ENCODE data around the gene TTLL8.
A peak's percentile ranks its signal among the peaks of the same experiment; 100 is the strongest.

Gene TTLL8

GRCh38 chr22:50078246-50078645, 20.1 kb upstream of the TTLL8 start:
- WGBS (ENCODE audit: insufficient coverage), result 100% methylated on average over 8 of the region's 13 CpGs
- Histone ChIP-seq H3K4me3 (ENCODE audit: control insufficient read depth in 1 of 7, extremely low read depth in 1 of 7, insufficient read depth in 4 of 7, low read depth in 2 of 7, low read length in 6 of 7) (no peak overlapping the region), H3K9me3 (ENCODE audit: control extremely low read depth in 1 of 5, control insufficient read depth in 4 of 5, insufficient read depth in 2 of 5, low read depth in 1 of 5, low read length in 4 of 5) (no peaks in the 10 kb centered on the region), H3K27me3 (replicated peaks in 2 of 5; ENCODE audit: control insufficient read depth in 4 of 5, insufficient read depth in 5 of 5, low read length in 4 of 5) (no peaks in the 10 kb centered on the region), H3K36me3 (ENCODE audit: control insufficient read depth in 4 of 4, insufficient read depth in 4 of 4, low read length in 3 of 4) (peaks cover 8 to 66% (median 55%) of the 10 kb centered on the region in 4 experiments), H3K4me1 (ENCODE audit: control extremely low read depth in 1 of 4, control insufficient read depth in 4 of 4, insufficient read depth in 4 of 4, low read length in 3 of 4) (peaks cover 0 to 17% (median 10%) of the 10 kb centered on the region in 4 experiments), H3K27ac (ENCODE audit: insufficient read depth in 1 of 2, low read depth in 1 of 2, low read length in 2 of 2, poor library complexity in 1 of 2, severe bottlenecking in 2 of 2) (no peak overlapping the region)
- DNase-seq, result no peak
- CTCF ChIA-PET, result no interaction called here
- POLR2A ChIA-PET, result no interaction called here

DNA sequence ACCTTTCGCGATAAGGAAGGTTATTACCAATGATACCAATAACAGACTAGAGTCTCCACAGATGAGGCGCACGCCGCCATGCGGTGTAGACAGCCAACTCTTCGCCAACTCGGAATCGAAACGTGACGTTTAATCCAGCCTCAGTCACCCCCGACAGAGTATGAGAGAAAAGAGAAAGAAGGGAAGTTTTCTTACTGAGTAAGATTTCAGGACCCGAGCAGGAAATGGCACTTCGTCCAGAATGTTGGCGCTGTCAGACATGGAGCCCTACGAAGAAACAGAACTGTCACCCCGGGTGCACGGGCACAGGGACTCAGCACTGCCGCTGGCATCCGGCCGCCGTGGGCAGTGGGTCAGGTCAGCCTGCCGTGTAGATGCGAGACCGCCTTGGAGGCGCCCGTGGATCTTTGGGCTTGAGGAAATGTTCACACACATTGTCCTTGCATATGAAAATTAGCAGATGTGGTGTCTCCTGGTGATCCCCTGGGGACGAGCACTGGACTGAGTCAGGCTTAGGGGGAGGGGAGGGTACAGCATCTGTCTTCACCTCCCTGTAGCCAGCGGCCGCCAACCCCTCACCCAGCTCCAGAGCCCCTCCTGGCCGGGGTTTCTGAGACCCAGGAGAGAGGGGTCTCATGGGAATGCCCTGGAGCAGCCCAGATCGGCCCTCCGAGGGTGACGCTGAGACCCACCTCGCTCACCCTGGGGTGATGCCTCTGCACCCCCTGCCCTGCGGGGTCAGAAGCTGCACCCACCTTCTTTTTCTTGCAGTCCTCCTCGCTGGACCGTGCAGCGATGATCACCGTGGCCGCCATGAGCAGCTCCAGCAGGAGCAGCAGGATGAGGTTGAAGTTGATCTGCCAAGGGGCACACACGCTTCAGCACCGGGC, 18.8 kb upstream of the TTLL8 start:
- CTCF ChIA-PET, result interaction anchor here (1.3 to 1.4 kb wide), 2 partner anchors 12 to 47 kb away, joined by 3 to 4 read pairs; no protein-coding TSS in a partner anchor
- H3K9me3 ChIP-seq (ENCODE audit: control extremely low read depth in 1 of 5, control insufficient read depth in 4 of 5, insufficient read depth in 2 of 5, low read depth in 1 of 5, low read length in 4 of 5), result no peaks in the 10 kb centered on the region
- H3K36me3 ChIP-seq (ENCODE audit: control insufficient read depth in 4 of 4, insufficient read depth in 4 of 4, low read length in 3 of 4), result peaks cover 8 to 69% (median 62%) of the 10 kb centered on the region in 4 experiments
- POLR2A ChIA-PET, result interaction anchor here (1.0 kb wide), 1 partner anchor 9 kb away, joined by 3 read pairs; the partner anchor contains the start of gene MLC1
- DNase-seq, result no peak
- no peak overlapping the region for H3K27ac ChIP-seq (ENCODE audit: insufficient read depth in 1 of 2, low read depth in 1 of 2, low read length in 2 of 2, poor library complexity in 1 of 2, severe bottlenecking in 2 of 2)
- no peak overlapping the region for H3K4me3 ChIP-seq (ENCODE audit: control insufficient read depth in 1 of 7, extremely low read depth in 1 of 7, insufficient read depth in 4 of 7, low read depth in 2 of 7, low read length in 6 of 7)
- peaks cover 0 to 8% (median 5%) of the 10 kb centered on the region in 4 experiments for H3K4me1 ChIP-seq (ENCODE audit: control extremely low read depth in 1 of 4, control insufficient read depth in 4 of 4, insufficient read depth in 4 of 4, low read length in 3 of 4)
- H3K27me3 ChIP-seq (replicated peaks in 2 of 5; ENCODE audit: control insufficient read depth in 4 of 5, insufficient read depth in 5 of 5, low read length in 4 of 5), result no peaks in the 10 kb centered on the region
- 92% methylated on average over 34 of the region's 43 CpGs for WGBS (ENCODE audit: insufficient coverage)

DNA sequence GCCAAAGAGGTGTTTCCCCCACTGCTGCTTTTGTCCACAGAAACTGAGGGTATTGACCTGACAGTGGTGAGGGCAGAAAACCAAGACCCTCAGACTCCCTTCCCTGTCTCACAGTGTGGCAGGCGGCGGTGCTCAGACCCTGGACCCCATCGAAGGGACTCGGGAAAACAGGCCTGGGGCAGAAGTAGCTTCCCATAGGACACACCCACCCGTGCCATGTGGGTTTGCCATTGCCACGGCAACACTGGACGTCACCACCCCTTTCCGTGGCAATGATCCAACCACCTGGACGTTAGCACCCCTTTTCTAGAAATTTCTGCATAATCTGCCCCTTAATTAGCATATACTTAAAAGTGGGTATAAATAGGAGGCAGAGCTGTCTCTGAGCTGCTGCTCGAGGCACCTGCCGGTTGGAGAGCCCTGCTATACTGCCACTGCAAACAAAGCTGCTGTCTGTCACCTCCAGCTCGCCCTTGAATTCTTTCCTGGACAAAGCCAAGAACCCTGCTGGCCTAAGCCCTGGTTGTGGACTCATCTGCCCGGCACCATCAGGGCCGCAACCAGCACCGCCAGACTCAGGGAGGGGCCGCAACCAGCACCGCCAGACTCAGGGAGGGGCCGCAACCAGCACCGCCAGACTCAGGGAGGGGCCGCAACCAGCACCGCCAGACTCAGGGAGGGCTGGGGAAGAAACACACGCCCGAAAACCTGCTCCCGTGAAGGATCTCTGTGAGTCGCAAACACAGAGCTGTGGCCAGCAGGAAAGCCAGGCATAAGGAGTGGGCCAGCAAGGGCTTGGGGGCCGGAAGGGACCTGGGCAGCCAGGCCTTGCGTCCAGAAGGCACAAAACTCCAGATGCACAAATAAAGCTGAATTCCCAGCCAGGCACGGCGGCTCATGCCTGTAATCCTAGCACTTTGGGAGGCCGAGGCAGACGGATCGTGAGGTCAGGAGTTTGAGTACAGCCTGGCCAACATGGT, 16.7 kb upstream of the TTLL8 start:
- no peaks in the 10 kb centered on the region for H3K27me3 ChIP-seq (replicated peaks in 2 of 5; ENCODE audit: control insufficient read depth in 4 of 5, insufficient read depth in 5 of 5, low read length in 4 of 5)
- peaks cover 9 to 77% (median 69%) of the 10 kb centered on the region in 4 experiments for H3K36me3 ChIP-seq (ENCODE audit: control insufficient read depth in 4 of 4, insufficient read depth in 4 of 4, low read length in 3 of 4)
- POLR2A ChIA-PET, result interaction anchor here (0.6 kb wide), 1 partner anchor 70 kb away, joined by 4 read pairs; no protein-coding TSS in a partner anchor

GRCh38 chr22:50074056-50074455, 16.0 kb upstream of the TTLL8 start:
- Histone ChIP-seq H3K36me3 (ENCODE audit: control insufficient read depth in 4 of 4, insufficient read depth in 4 of 4, low read length in 3 of 4) (peaks cover 5 to 80% (median 65%) of the 10 kb centered on the region in 4 experiments), H3K27me3 (replicated peaks in 2 of 5; ENCODE audit: control insufficient read depth in 4 of 5, insufficient read depth in 5 of 5, low read length in 4 of 5) (no peaks in the 10 kb centered on the region), H3K4me3 (ENCODE audit: control insufficient read depth in 1 of 7, extremely low read depth in 1 of 7, insufficient read depth in 4 of 7, low read depth in 2 of 7, low read length in 6 of 7) (no peak overlapping the region), H3K9me3 (ENCODE audit: control extremely low read depth in 1 of 5, control insufficient read depth in 4 of 5, insufficient read depth in 2 of 5, low read depth in 1 of 5, low read length in 4 of 5) (no peaks in the 10 kb centered on the region), H3K4me1 (ENCODE audit: control extremely low read depth in 1 of 4, control insufficient read depth in 4 of 4, insufficient read depth in 4 of 4, low read length in 3 of 4) (no peaks in the 10 kb centered on the region), H3K27ac (ENCODE audit: insufficient read depth in 1 of 2, low read depth in 1 of 2, low read length in 2 of 2, poor library complexity in 1 of 2, severe bottlenecking in 2 of 2) (peak overlapping the region in 1 of 2 experiments; percentile 1)
- WGBS (ENCODE audit: insufficient coverage), result 93% methylated on average over 16 of the region's 17 CpGs
- ChIA-PET POLR2A (no interaction called here), CTCF (no interaction called here)
- no peak for DNase-seq

More for the DNA sequence above, 16.7 kb upstream of the TTLL8 start:
- no peak for DNase-seq
- H3K27ac ChIP-seq (ENCODE audit: insufficient read depth in 1 of 2, low read depth in 1 of 2, low read length in 2 of 2, poor library complexity in 1 of 2, severe bottlenecking in 2 of 2), result no peak overlapping the region
- no peaks in the 10 kb centered on the region for H3K9me3 ChIP-seq (ENCODE audit: control extremely low read depth in 1 of 5, control insufficient read depth in 4 of 5, insufficient read depth in 2 of 5, low read depth in 1 of 5, low read length in 4 of 5)
- no peak overlapping the region for H3K4me3 ChIP-seq (ENCODE audit: control insufficient read depth in 1 of 7, extremely low read depth in 1 of 7, insufficient read depth in 4 of 7, low read depth in 2 of 7, low read length in 6 of 7)
- no peaks in the 10 kb centered on the region for H3K4me1 ChIP-seq (ENCODE audit: control extremely low read depth in 1 of 4, control insufficient read depth in 4 of 4, insufficient read depth in 4 of 4, low read length in 3 of 4)
- 93% methylated on average over 29 of the region's 32 CpGs for WGBS (ENCODE audit: insufficient coverage)
- CTCF ChIA-PET, result interaction anchor here (1.1 to 1.5 kb wide), 4 partner anchors 8 to 31 kb away, joined by 3 to 7 read pairs (median 4); partner anchors contain the start of gene MLC1

GRCh38 chr22:50072714-50073538, 14.8 kb upstream of the TTLL8 start:
- no peak for DNase-seq
- Histone ChIP-seq H3K36me3 (ENCODE audit: control insufficient read depth in 4 of 4, insufficient read depth in 4 of 4, low read length in 3 of 4) (peaks cover 6 to 82% (median 63%) of the 10 kb centered on the region in 4 experiments), H3K4me3 (ENCODE audit: control insufficient read depth in 1 of 7, extremely low read depth in 1 of 7, insufficient read depth in 4 of 7, low read depth in 2 of 7, low read length in 6 of 7) (no peak overlapping the region), H3K27me3 (replicated peaks in 2 of 5; ENCODE audit: control insufficient read depth in 4 of 5, insufficient read depth in 5 of 5, low read length in 4 of 5) (no peaks in the 10 kb centered on the region), H3K4me1 (ENCODE audit: control extremely low read depth in 1 of 4, control insufficient read depth in 4 of 4, insufficient read depth in 4 of 4, low read length in 3 of 4) (no peaks in the 10 kb centered on the region), H3K9me3 (ENCODE audit: control extremely low read depth in 1 of 5, control insufficient read depth in 4 of 5, insufficient read depth in 2 of 5, low read depth in 1 of 5, low read length in 4 of 5) (no peaks in the 10 kb centered on the region), H3K27ac (ENCODE audit: insufficient read depth in 1 of 2, low read depth in 1 of 2, low read length in 2 of 2, poor library complexity in 1 of 2, severe bottlenecking in 2 of 2) (no peak overlapping the region)
- ChIA-PET POLR2A (no interaction called here), CTCF (interaction anchor here (0.6 to 1.8 kb wide), 4 partner anchors 8 to 337 kb away, joined by 3 to 11 read pairs (median 4); partner anchors contain the start of gene MLC1)
- 97% methylated on average over 26 of the region's 28 CpGs for WGBS (ENCODE audit: insufficient coverage)

- no peak for DNase-seq
- Histone ChIP-seq H3K27me3 (replicated peaks in 2 of 5; ENCODE audit: control insufficient read depth in 4 of 5, insufficient read depth in 5 of 5, low read length in 4 of 5) (no peaks in the 10 kb centered on the region), H3K27ac (ENCODE audit: insufficient read depth in 1 of 2, low read depth in 1 of 2, low read length in 2 of 2, poor library complexity in 1 of 2, severe bottlenecking in 2 of 2) (no peak overlapping the region), H3K9me3 (ENCODE audit: control extremely low read depth in 1 of 5, control insufficient read depth in 4 of 5, insufficient read depth in 2 of 5, low read depth in 1 of 5, low read length in 4 of 5) (no peaks in the 10 kb centered on the region), H3K4me3 (ENCODE audit: control insufficient read depth in 1 of 7, extremely low read depth in 1 of 7, insufficient read depth in 4 of 7, low read depth in 2 of 7, low read length in 6 of 7) (no peak overlapping the region), H3K4me1 (ENCODE audit: control extremely low read depth in 1 of 4, control insufficient read depth in 4 of 4, insufficient read depth in 4 of 4, low read length in 3 of 4) (no peaks in the 10 kb centered on the region), H3K36me3 (ENCODE audit: control insufficient read depth in 4 of 4, insufficient read depth in 4 of 4, low read length in 3 of 4) (peaks cover 7 to 83% (median 60%) of the 10 kb centered on the region in 4 experiments)
- ChIA-PET POLR2A (no interaction called here), CTCF (interaction anchor here (0.9 to 1.8 kb wide), 3 partner anchors 9 to 40 kb away, joined by 3 to 11 read pairs (median 5); partner anchors contain the start of gene MLC1)
- WGBS (ENCODE audit: insufficient coverage), result 95% methylated on average over 7 of the region's 9 CpGs
Observed at GRCh38 chr22:50072167-50072555, 14.1 kb upstream of the TTLL8 start.
